ENCODE results near the gene DRC7.
A peak's percentile ranks its signal among the peaks of the same experiment; 100 is the strongest.

The DRC7 gene

DNA sequence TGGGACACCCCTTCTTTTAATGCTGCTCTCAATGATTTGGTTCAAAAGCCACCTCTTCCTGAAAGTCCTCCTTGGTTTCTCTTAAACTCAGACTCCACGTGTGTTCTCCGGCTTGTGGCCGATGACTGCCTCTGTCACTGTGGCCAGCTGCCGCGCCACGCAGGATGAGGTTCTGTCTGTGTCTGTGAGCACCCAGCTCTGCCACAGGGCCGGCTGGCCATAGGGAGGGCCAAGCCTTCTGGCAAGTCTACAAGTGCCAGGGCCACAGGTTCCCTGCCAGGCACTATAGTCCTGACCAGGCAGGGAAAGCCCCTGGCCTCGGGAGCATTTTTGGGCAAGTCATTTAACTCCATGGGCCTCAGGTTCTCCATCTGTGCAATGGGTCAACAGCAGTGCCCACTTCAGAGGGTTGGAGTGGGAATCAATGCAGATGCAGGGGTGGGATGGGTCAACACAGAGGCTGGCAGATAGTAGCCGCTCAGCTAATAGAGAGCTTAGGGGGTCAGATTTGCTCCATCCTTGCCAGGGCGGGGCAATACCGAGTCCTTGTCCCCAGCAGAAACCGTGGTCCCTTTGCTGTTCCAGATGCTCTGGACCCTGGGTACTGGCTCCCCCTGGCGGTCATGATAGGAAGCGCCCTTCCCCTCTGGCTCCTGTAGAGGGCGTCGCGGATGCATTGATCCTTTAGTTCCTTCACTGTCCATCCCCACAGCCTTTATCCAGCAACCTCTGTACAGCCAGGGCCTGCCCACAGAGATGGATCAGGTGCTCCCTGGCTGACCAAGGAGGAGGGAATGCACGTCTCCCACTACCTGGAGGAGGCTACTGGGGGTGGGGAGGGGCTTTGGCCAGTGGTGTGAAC, 45.8 kb upstream of the DRC7 start:
- no peak for DNase-seq (ENCODE audit: low spot score)
- TF ChIP-seq, protein P1, sequence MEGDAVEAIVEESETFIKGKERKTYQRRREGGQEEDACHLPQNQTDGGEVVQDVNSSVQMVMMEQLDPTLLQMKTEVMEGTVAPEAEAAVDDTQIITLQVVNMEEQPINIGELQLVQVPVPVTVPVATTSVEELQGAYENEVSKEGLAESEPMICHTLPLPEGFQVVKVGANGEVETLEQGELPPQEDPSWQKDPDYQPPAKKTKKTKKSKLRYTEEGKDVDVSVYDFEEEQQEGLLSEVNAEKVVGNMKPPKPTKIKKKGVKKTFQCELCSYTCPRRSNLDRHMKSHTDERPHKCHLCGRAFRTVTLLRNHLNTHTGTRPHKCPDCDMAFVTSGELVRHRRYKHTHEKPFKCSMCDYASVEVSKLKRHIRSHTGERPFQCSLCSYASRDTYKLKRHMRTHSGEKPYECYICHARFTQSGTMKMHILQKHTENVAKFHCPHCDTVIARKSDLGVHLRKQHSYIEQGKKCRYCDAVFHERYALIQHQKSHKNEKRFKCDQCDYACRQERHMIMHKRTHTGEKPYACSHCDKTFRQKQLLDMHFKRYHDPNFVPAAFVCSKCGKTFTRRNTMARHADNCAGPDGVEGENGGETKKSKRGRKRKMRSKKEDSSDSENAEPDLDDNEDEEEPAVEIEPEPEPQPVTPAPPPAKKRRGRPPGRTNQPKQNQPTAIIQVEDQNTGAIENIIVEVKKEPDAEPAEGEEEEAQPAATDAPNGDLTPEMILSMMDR (IDR thresholded peaks at IDR 0.05), result peak; percentile 93
- Histone ChIP-seq H3K4me3 (no peak overlapping the region), H3K27ac (peak overlapping the region in 1 of 2 donors; percentile 33)

DNA sequence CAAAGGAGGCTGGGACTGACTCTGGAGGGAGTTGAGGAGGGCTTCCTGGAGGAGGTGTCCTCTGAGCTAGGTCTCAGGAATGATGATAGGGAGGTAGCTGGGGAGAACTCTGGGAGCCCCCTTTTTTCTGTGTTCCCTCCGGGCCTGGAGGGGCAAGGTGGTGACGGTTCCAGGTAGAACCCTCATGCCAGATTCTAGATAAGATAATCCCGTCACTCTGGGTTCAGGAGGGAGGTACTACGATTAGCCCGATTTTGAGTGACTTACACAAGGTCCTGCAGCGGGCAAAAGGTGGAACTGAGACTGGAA, 45.2 kb upstream of the DRC7 start:
- Histone ChIP-seq H3K27ac (no peak overlapping the region), H3K4me3 (no peak overlapping the region)
- no peak for DNase-seq (ENCODE audit: low spot score)
- TF ChIP-seq, protein P1 (IDR thresholded peaks at IDR 0.05), result no peak

DNA sequence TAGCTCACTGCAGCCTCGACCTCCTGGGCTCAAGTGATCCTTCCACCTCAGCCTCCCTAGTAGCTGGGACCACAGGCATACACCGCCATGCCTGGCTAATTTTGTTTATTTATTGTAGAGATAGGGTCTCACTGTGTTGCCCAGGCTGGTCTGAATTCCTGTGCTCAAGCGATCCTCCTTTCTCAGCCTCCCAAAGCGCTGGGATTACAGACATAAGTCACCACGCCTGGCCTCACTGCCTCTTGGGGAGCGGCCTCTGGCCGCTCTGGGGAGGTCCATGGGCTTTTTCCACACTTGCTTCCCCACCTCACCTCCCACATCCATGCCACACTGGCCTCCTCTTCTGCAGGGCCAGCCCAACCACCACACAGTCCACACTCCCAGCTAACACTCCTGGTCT, 44.8 kb upstream of the DRC7 start:
- no peak for DNase-seq (ENCODE audit: low spot score)
- TF ChIP-seq, protein P1 (IDR thresholded peaks at IDR 0.05), result no peak
- Histone ChIP-seq H3K4me3 (no peak overlapping the region), H3K27ac (no peak overlapping the region)

DNA sequence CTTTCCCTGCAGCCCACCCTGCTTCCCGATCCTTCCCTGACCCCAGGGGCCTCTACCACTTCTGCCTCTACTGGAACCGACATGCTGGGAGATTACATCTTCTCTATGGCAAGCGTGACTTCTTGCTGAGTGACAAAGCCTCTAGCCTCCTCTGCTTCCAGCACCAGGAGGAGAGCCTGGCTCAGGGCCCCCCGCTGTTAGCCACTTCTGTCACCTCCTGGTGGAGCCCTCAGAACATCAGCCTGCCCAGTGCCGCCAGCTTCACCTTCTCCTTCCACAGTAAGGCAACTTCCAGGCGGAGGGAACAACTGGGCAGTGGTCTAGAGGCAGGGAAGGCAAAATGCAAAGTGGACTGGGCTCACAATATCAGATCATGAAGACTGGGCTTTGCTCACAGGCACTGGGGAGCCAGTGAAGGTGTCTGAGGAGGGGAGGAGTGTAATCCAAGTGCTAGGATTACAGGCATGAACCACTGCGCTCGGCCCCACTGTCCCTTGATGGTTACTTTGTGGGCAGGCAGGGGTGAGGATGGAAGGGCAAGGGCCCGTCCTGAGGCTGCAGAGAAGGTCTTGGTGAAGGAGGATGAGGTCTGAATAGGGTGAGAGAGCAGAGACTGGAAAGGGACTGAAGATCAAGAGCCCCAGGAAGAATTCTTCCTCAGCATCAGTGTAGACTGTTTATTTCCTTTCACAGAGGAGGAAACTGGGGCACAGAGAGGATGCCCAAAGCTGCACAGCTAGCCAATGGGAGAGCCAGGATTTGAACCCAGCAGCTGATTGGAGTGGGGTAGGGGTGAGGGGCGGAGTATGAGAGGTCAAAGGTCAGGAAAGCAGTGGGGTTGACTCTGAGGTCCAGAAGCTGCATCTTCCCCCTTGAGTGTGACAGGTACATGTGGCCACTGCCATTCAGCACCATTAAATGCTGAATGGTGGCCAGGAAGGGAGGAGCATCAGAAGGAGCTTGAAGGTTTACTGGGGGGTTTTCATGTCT, 43.0 kb upstream of the DRC7 start:
- TF ChIP-seq, protein P1 (IDR thresholded peaks at IDR 0.05), result no peak
- H3K4me3 ChIP-seq, result no peak overlapping the region
- DNase-seq (ENCODE audit: low spot score), result no peak
- H3K27ac ChIP-seq, result no peak overlapping the region

DNA sequence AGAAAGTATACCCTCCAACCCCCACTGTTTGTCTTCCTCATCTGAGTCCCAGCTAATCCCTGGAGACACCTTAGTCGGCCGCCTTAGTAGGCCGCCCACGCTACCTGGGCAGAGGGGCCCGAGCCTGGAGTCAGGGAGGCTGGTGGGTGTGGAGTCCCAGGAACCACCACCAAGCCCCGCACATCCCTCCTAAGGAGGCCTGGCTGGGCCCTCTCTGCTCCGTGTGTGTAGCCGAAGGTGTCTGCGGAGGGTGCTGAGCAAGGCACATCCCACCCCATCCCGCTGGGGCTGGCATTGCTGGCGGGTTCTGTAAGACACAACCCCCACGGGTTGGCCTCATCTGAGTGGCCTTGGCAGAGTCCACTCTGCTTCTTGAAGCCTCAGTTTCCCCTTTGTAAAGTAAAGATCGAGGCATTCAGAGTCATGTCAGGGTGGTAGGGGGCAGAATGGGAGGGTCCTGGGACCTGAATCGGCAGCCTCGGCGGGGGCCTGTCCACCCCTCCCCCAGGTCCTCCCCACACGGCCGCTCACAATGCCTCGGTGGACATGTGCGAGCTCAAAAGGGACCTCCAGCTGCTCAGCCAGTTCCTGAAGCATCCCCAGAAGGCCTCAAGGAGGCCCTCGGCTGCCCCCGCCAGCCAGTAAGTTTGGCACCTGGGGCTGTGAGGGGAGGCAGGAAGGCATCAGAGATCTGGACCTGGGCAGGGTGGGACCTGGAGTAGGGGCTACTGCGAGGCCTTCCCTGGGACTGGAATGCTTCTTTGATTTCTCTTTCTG, 41.7 kb upstream of the DRC7 start:
- no peak for DNase-seq (ENCODE audit: low spot score)
- H3K4me3 ChIP-seq, result no peak overlapping the region
- H3K27ac ChIP-seq, result no peak overlapping the region

DNA sequence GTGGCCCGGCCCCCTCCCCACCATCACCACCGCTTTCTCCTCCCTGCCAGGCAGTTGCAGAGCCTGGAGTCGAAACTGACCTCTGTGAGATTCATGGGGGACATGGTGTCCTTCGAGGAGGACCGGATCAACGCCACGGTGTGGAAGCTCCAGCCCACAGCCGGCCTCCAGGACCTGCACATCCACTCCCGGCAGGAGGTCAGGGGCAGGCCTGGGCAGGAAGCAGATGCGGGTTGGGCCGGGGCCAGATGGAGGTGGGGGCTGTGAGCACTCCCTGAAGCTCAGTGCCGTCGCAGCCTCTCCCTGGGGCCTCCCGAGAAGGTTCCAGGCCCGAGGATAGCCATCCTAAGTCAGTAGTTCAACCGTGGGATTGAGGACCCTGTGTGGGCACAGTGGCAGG, 40.7 kb upstream of the DRC7 start:
- TF ChIP-seq, protein P1 (IDR thresholded peaks at IDR 0.05), result no peak
- Histone ChIP-seq H3K27ac (no peak overlapping the region), H3K4me3 (no peak overlapping the region)
- DNase-seq (ENCODE audit: low spot score), result no peak

More for the DNA sequence above, 41.7 kb upstream of the DRC7 start:
- TF ChIP-seq, protein P1 (IDR thresholded peaks at IDR 0.05), result no peak
